ENCODE measurements around the gene MAPK6.

The MAPK6 gene

GRCh38 chr15:52018693-52019393, at the start of gene MAPK6:
TSS of gene MAPK6 (plus strand) at chr15:52019219. CDS start at chr15:52046461, 27,242 bp downstream.
- Histone ChIP-seq H3K9me3 (ENCODE audit: control insufficient read depth, insufficient read depth, low read length) (no peaks in the 10 kb centered on the region), H3K27me3 (ENCODE audit: control insufficient read depth, insufficient read depth, low read length) (no peaks in the 10 kb centered on the region), H3K36me3 (ENCODE audit: control insufficient read depth, insufficient read depth, low read length) (no peaks in the 10 kb centered on the region), H3K4me1 (ENCODE audit: control insufficient read depth, insufficient read depth, low read length) (peaks cover 3% of the 10 kb centered on the region), H3K4me3 (ENCODE audit: low read depth, low read length) (peak within 1 kb of the TSS; percentile 96), H3K9ac (ENCODE audit: low read depth, low read length) (peak within 1 kb of the TSS; percentile 82)

- Histone ChIP-seq H3K36me3 (ENCODE audit: control insufficient read depth, insufficient read depth, low read length) (peaks cover 1% of the 10 kb centered on the region), H3K9ac (ENCODE audit: low read depth, low read length) (no peak overlapping the region), H3K9me3 (ENCODE audit: control insufficient read depth, insufficient read depth, low read length) (no peaks in the 10 kb centered on the region), H3K27me3 (ENCODE audit: control insufficient read depth, insufficient read depth, low read length) (no peaks in the 10 kb centered on the region), H3K4me3 (ENCODE audit: low read depth, low read length) (no peak overlapping the region), H3K4me1 (ENCODE audit: control insufficient read depth, insufficient read depth, low read length) (no peaks in the 10 kb centered on the region)
Observed at GRCh38 chr15:51969728-51970127, 49.3 kb upstream of the MAPK6 start.

GRCh38 chr15:51970132-51970817, 48.7 kb upstream of the MAPK6 start:
- no peaks in the 10 kb centered on the region for H3K27me3 ChIP-seq (ENCODE audit: control insufficient read depth, insufficient read depth, low read length)
- no peak overlapping the region for H3K9ac ChIP-seq (ENCODE audit: low read depth, low read length)
- no peaks in the 10 kb centered on the region for H3K36me3 ChIP-seq (ENCODE audit: control insufficient read depth, insufficient read depth, low read length)
- H3K4me1 ChIP-seq (ENCODE audit: control insufficient read depth, insufficient read depth, low read length), result no peaks in the 10 kb centered on the region
- H3K9me3 ChIP-seq (ENCODE audit: control insufficient read depth, insufficient read depth, low read length), result no peaks in the 10 kb centered on the region
- H3K4me3 ChIP-seq (ENCODE audit: low read depth, low read length), result peak overlapping the region; percentile 62

GRCh38 chr15:51971032-51971374, 48.0 kb upstream of the MAPK6 start:
- peak overlapping the region; percentile 62 for H3K4me3 ChIP-seq (ENCODE audit: low read depth, low read length)
- no peaks in the 10 kb centered on the region for H3K9me3 ChIP-seq (ENCODE audit: control insufficient read depth, insufficient read depth, low read length)
- H3K4me1 ChIP-seq (ENCODE audit: control insufficient read depth, insufficient read depth, low read length), result no peaks in the 10 kb centered on the region
- no peaks in the 10 kb centered on the region for H3K27me3 ChIP-seq (ENCODE audit: control insufficient read depth, insufficient read depth, low read length)
- H3K36me3 ChIP-seq (ENCODE audit: control insufficient read depth, insufficient read depth, low read length), result no peaks in the 10 kb centered on the region
- H3K9ac ChIP-seq (ENCODE audit: low read depth, low read length), result peak overlapping the region; percentile 97

- H3K9ac ChIP-seq (ENCODE audit: low read depth, low read length), result peak within 1 kb of the TSS; percentile 97
- H3K4me1 ChIP-seq (ENCODE audit: control insufficient read depth, insufficient read depth, low read length), result no peaks in the 10 kb centered on the region
- H3K27me3 ChIP-seq (ENCODE audit: control insufficient read depth, insufficient read depth, low read length), result no peaks in the 10 kb centered on the region
- H3K4me3 ChIP-seq (ENCODE audit: low read depth, low read length), result peak within 1 kb of the TSS; percentile 62
- H3K36me3 ChIP-seq (ENCODE audit: control insufficient read depth, insufficient read depth, low read length), result no peaks in the 10 kb centered on the region
- no peaks in the 10 kb centered on the region for H3K9me3 ChIP-seq (ENCODE audit: control insufficient read depth, insufficient read depth, low read length)
Observed at GRCh38 chr15:51971375-51972133, 47.5 kb upstream of the MAPK6 start, which contains the start of gene LEO1. TSS of gene LEO1 (minus strand) at chr15:51971778. CDS start at chr15:51971745, 33 bp downstream.

- H3K4me1 ChIP-seq (ENCODE audit: control insufficient read depth, insufficient read depth, low read length), result no peaks in the 10 kb centered on the region
- H3K36me3 ChIP-seq (ENCODE audit: control insufficient read depth, insufficient read depth, low read length), result no peaks in the 10 kb centered on the region
- no peak overlapping the region for H3K4me3 ChIP-seq (ENCODE audit: low read depth, low read length)
Observed at GRCh38 chr15:51973220-51973619, 45.8 kb upstream of the MAPK6 start.

GRCh38 chr15:51973775-51974174, 45.2 kb upstream of the MAPK6 start:
- Histone ChIP-seq H3K4me1 (ENCODE audit: control insufficient read depth, insufficient read depth, low read length) (no peaks in the 10 kb centered on the region), H3K27me3 (ENCODE audit: control insufficient read depth, insufficient read depth, low read length) (no peaks in the 10 kb centered on the region), H3K36me3 (ENCODE audit: control insufficient read depth, insufficient read depth, low read length) (no peaks in the 10 kb centered on the region), H3K9ac (ENCODE audit: low read depth, low read length) (no peak overlapping the region), H3K4me3 (ENCODE audit: low read depth, low read length) (no peak overlapping the region), H3K9me3 (ENCODE audit: control insufficient read depth, insufficient read depth, low read length) (no peaks in the 10 kb centered on the region)

More at GRCh38 chr15:51973220-51973619, 45.8 kb upstream of the MAPK6 start:
- Histone ChIP-seq H3K9me3 (ENCODE audit: control insufficient read depth, insufficient read depth, low read length) (no peaks in the 10 kb centered on the region), H3K9ac (ENCODE audit: low read depth, low read length) (no peak overlapping the region), H3K27me3 (ENCODE audit: control insufficient read depth, insufficient read depth, low read length) (no peaks in the 10 kb centered on the region)

- Histone ChIP-seq H3K36me3 (ENCODE audit: control insufficient read depth, insufficient read depth, low read length) (no peaks in the 10 kb centered on the region), H3K4me1 (ENCODE audit: control insufficient read depth, insufficient read depth, low read length) (no peaks in the 10 kb centered on the region), H3K27me3 (ENCODE audit: control insufficient read depth, insufficient read depth, low read length) (no peaks in the 10 kb centered on the region), H3K9me3 (ENCODE audit: control insufficient read depth, insufficient read depth, low read length) (no peaks in the 10 kb centered on the region), H3K4me3 (ENCODE audit: low read depth, low read length) (no peak overlapping the region), H3K9ac (ENCODE audit: low read depth, low read length) (no peak overlapping the region)
Observed at GRCh38 chr15:51982013-51982769, 36.8 kb upstream of the MAPK6 start.

GRCh38 chr15:51982770-51983103, 36.3 kb upstream of the MAPK6 start:
- H3K4me1 ChIP-seq (ENCODE audit: control insufficient read depth, insufficient read depth, low read length), result no peaks in the 10 kb centered on the region
- H3K36me3 ChIP-seq (ENCODE audit: control insufficient read depth, insufficient read depth, low read length), result no peaks in the 10 kb centered on the region
- H3K9ac ChIP-seq (ENCODE audit: low read depth, low read length), result no peak overlapping the region
- no peaks in the 10 kb centered on the region for H3K27me3 ChIP-seq (ENCODE audit: control insufficient read depth, insufficient read depth, low read length)
- H3K9me3 ChIP-seq (ENCODE audit: control insufficient read depth, insufficient read depth, low read length), result no peaks in the 10 kb centered on the region
- no peak overlapping the region for H3K4me3 ChIP-seq (ENCODE audit: low read depth, low read length)

GRCh38 chr15:51991141-51991540, 27.9 kb upstream of the MAPK6 start:
- Histone ChIP-seq H3K4me1 (ENCODE audit: control insufficient read depth, insufficient read depth, low read length) (no peaks in the 10 kb centered on the region), H3K27me3 (ENCODE audit: control insufficient read depth, insufficient read depth, low read length) (no peaks in the 10 kb centered on the region), H3K9ac (ENCODE audit: low read depth, low read length) (no peak overlapping the region), H3K9me3 (ENCODE audit: control insufficient read depth, insufficient read depth, low read length) (no peaks in the 10 kb centered on the region), H3K4me3 (ENCODE audit: low read depth, low read length) (no peak overlapping the region), H3K36me3 (ENCODE audit: control insufficient read depth, insufficient read depth, low read length) (no peaks in the 10 kb centered on the region)

- Histone ChIP-seq H3K4me3 (ENCODE audit: low read depth, low read length) (no peak overlapping the region), H3K9ac (ENCODE audit: low read depth, low read length) (no peak overlapping the region), H3K4me1 (ENCODE audit: control insufficient read depth, insufficient read depth, low read length) (no peaks in the 10 kb centered on the region), H3K36me3 (ENCODE audit: control insufficient read depth, insufficient read depth, low read length) (no peaks in the 10 kb centered on the region), H3K9me3 (ENCODE audit: control insufficient read depth, insufficient read depth, low read length) (no peaks in the 10 kb centered on the region), H3K27me3 (ENCODE audit: control insufficient read depth, insufficient read depth, low read length) (no peaks in the 10 kb centered on the region)
Observed at GRCh38 chr15:51992953-51993352, 26.1 kb upstream of the MAPK6 start.
